ENCODE data around the gene XPO5.
"Not testable (repeated sequence)": the region's sequence is repeated elsewhere in the genome, so short reads cannot be mapped to it uniquely, and the experiment has no call there.

The XPO5 gene

GRCh38 chr6:43575772-43576551, at the start of gene XPO5, which contains the start of gene POLH:
XPO5 (minus strand) TSS chr6:43576038; CDS start chr6:43575864, 174 bp downstream.
POLH (plus strand) TSS chr6:43576185; CDS start chr6:43582320, 6,135 bp downstream.
- DNase-seq = peak; percentile 94

- DNase-seq = no peak
Observed at GRCh38 chr6:43625393-43625992, 49.7 kb upstream of the XPO5 start.

GRCh38 chr6:43624786-43625288, 49.0 kb upstream of the XPO5 start:
- DNase-seq = no peak

GRCh38 chr6:43623880-43624785, 48.3 kb upstream of the XPO5 start:
- no peak for DNase-seq

GRCh38 chr6:43622541-43622940, 46.7 kb upstream of the XPO5 start:
- DNase-seq = no peak

GRCh38 chr6:43621836-43622180, 46.0 kb upstream of the XPO5 start:
- DNase-seq = no peak

GRCh38 chr6:43621078-43621835, 45.4 kb upstream of the XPO5 start:
- no peak for DNase-seq

GRCh38 chr6:43616725-43617472, 41.1 kb upstream of the XPO5 start:
- no peak for DNase-seq

- no peak for DNase-seq
Observed at GRCh38 chr6:43614396-43614730, 38.5 kb upstream of the XPO5 start.

- no peak for DNase-seq
Observed at GRCh38 chr6:43613721-43614395, 38.0 kb upstream of the XPO5 start.

GRCh38 chr6:43610431-43610830, 34.6 kb upstream of the XPO5 start:
- DNase-seq = no peak

GRCh38 chr6:43609402-43609801, 33.6 kb upstream of the XPO5 start:
- no peak for DNase-seq

- DNase-seq = no peak
Observed at GRCh38 chr6:43608807-43609206, 33.0 kb upstream of the XPO5 start.

GRCh38 chr6:43608310-43608763, 32.5 kb upstream of the XPO5 start:
- DNase-seq = peak; percentile 70

- no peak for DNase-seq
Observed at GRCh38 chr6:43606019-43606418, 30.2 kb upstream of the XPO5 start.

- DNase-seq = no peak
Observed at GRCh38 chr6:43604174-43604573, 28.3 kb upstream of the XPO5 start.

GRCh38 chr6:43600595-43600994, 24.8 kb upstream of the XPO5 start:
- DNase-seq = no peak

GRCh38 chr6:43593938-43594337, 18.1 kb upstream of the XPO5 start:
- no peak for DNase-seq

GRCh38 chr6:43589564-43589963, 13.7 kb upstream of the XPO5 start:
- not testable (repeated sequence) for DNase-seq

- DNase-seq = no peak
Observed at GRCh38 chr6:43588194-43588593, 12.4 kb upstream of the XPO5 start.
